ENCODE data around the gene LRRC7.

DNA sequence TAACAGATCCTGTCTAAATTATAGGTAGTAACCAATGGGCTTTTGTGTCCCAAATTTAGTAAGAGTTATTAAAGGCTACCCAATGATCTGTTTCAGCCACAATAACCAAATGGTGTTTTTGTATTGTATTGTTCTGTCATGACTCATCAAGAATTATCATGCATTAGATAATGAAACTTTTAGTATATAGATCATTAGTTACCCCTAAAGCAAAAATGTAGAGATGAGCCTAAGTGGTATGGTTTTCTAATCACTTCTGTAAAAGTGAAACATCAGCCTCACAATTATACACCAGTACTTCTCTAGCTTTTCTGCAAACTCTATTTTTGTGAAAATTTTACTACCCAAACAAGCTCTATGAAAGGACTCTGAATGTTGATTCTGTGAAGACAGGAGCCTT is 71.4 kb downstream of the LRRC7 start:
- TF ChIP-seq EP300 (conservative IDR thresholded peaks at IDR 0.05; ENCODE audit: poor library complexity, severe bottlenecking) (no peak), EZH2 (IDR thresholded peaks at IDR 0.05; ENCODE audit: borderline replicate concordance, insufficient read depth, low read length, poor library complexity, severe bottlenecking) (no peak), CTCF (IDR thresholded peaks at IDR 0.05; ENCODE audit: poor library complexity, severe bottlenecking) (no peak), POLR2AphosphoS5 (IDR thresholded peaks at IDR 0.05) (no peak), MXI1 (conservative IDR thresholded peaks at IDR 0.05; ENCODE audit: poor library complexity, severe bottlenecking) (no peak), SMC3 (conservative IDR thresholded peaks at IDR 0.05; ENCODE audit: poor library complexity) (no peak)

Data from neural cell (in vitro differentiated cells).